Neural crest cell (in vitro differentiated cells): ENCODE results near the gene OTC. TPM values are rescaled to one million over a fixed set of nuclear protein-coding genes. Genes with fewer than 3 reads are reported as not detected.

ENCODE experiments used
- DNase-seq: peaks from one replicate; pipeline ENCODE4 v3.0.0; 2021; ENCODE audit warnings: low read depth, mixed read lengths, low spot score
- H3K27ac Mint-ChIP-seq: one replicate; pipeline ENCODE4 v1.8.0; 2021; ENCODE audit warnings: mild to moderate bottlenecking, mixed read lengths; ENCODE audit not compliant: unreplicated experiment
- H3K27me3 Mint-ChIP-seq: 2 replicates; pipeline ENCODE4 v1.8.0; 2021; ENCODE audit warnings: low read depth, mild to moderate bottlenecking, mixed read lengths
- H3K36me3 Mint-ChIP-seq: 2 replicates; pipeline ENCODE4 v1.8.0; 2021; ENCODE audit warnings: low read depth, mild to moderate bottlenecking, mixed read lengths
- H3K4me1 Mint-ChIP-seq: 2 replicates; pipeline ENCODE4 v1.8.0; 2021; ENCODE audit warnings: mixed read lengths
- H3K4me3 Mint-ChIP-seq: one replicate; pipeline ENCODE4 v1.8.0; 2021; ENCODE audit warnings: mild to moderate bottlenecking, mixed read lengths
- H3K9me3 Mint-ChIP-seq: 2 replicates; pipeline ENCODE4 v1.8.0; 2021; ENCODE audit warnings: mixed read lengths
- CTCF ChIP-seq: fragments of 200-600 bp; sonication (generic); conservative IDR thresholded peaks from 2 replicates; pipeline ENCODE4 v1.5.0; 2021; ENCODE audit warnings: antibody characterized with exemption, mild to moderate bottlenecking
- total RNA-seq: library from RNA; stranded (reverse); gene quantifications from 2 replicates; pipeline ENCODE4 v1.2.1, GENCODE V29; 2021

OTC gene
- total RNA-seq, 1 donor from 2014 or later: 0.14 TPM

- no peak for TF ChIP-seq CTCF
- Mint-ChIP-seq H3K9me3 (no peaks in the 10 kb centered on the region), H3K4me3 (no peak overlapping the region), H3K27me3 (no peaks in the 10 kb centered on the region), H3K4me1 (no peaks in the 10 kb centered on the region), H3K36me3 (no peaks in the 10 kb centered on the region), H3K27ac (peak overlapping the region; percentile 35)
- no peak for DNase-seq
These were observed 4.0 kb downstream of the OTC start for GRCh38 chrX:38356401-38356800.

- Mint-ChIP-seq H3K27ac (no peak overlapping the region), H3K4me3 (no peak overlapping the region), H3K36me3 (no peaks in the 10 kb centered on the region), H3K27me3 (no peaks in the 10 kb centered on the region), H3K9me3 (no peaks in the 10 kb centered on the region), H3K4me1 (no peaks in the 10 kb centered on the region)
- TF ChIP-seq CTCF: no peak
- no peak for DNase-seq
These were observed 5.6 kb downstream of the OTC start for GRCh38 chrX:38357747-38358673.

GRCh38 chrX:38363046-38363445, 10.6 kb downstream of the OTC start:
- Mint-ChIP-seq H3K36me3 (no peaks in the 10 kb centered on the region), H3K27me3 (no peaks in the 10 kb centered on the region), H3K27ac (no peak overlapping the region), H3K4me1 (no peaks in the 10 kb centered on the region), H3K9me3 (peaks cover 3% of the 10 kb centered on the region), H3K4me3 (no peak overlapping the region)
- no peak for DNase-seq
- no peak for TF ChIP-seq CTCF

GRCh38 chrX:38365954-38366353, 13.6 kb downstream of the OTC start:
- DNase-seq: no peak
- no peak for TF ChIP-seq CTCF
- Mint-ChIP-seq H3K4me3 (no peak overlapping the region), H3K27ac (no peak overlapping the region), H3K4me1 (no peaks in the 10 kb centered on the region), H3K27me3 (no peaks in the 10 kb centered on the region), H3K36me3 (no peaks in the 10 kb centered on the region), H3K9me3 (peaks cover 9% of the 10 kb centered on the region)

GRCh38 chrX:38368774-38369173, 16.4 kb downstream of the OTC start:
- Mint-ChIP-seq H3K27me3 (peaks cover 3% of the 10 kb centered on the region), H3K4me1 (no peaks in the 10 kb centered on the region), H3K9me3 (peaks cover 11% of the 10 kb centered on the region), H3K36me3 (no peaks in the 10 kb centered on the region), H3K27ac (no peak overlapping the region), H3K4me3 (no peak overlapping the region)
- no peak for TF ChIP-seq CTCF
- DNase-seq: no peak
